CD14-positive monocyte (primary cell): ENCODE results near the gene IL15. TPM values are rescaled to one million over a fixed set of nuclear protein-coding genes. Genes with fewer than 3 reads are reported as not detected.

Experiments used
- DNase-seq, 3 donors: peaks; one replicate each; pipeline ENCODE4 v3.0.0-alpha.2; 2011 to 2022
- H2AFZ ChIP-seq: 2 replicates; pipeline ENCODE4 v1.6.0; 2012; ENCODE audit warnings: mild to moderate bottlenecking, low read depth, low read length, inconsistent platforms; ENCODE audit not compliant: insufficient read depth, poor library complexity, severe bottlenecking
- H3K27ac ChIP-seq, 2 donors: 1 replicate in 1 of 2; 2 replicates in 1 of 2; pipeline ENCODE4 v1.5.1; 2012 to 2013; ENCODE audit warnings: low read length in 2 of 2, control low read depth in 1 of 2, inconsistent platforms in 1 of 2, low read depth in 1 of 2, mild to moderate bottlenecking in 1 of 2
- H3K27me3 ChIP-seq, 2 donors: one replicate each; pipeline versions ENCODE4 v1.6.0 to v1.6.1; 2011 to 2013; ENCODE audit warnings: low read length in 2 of 2; ENCODE audit not compliant: control insufficient read depth in 2 of 2, insufficient read depth in 2 of 2
- H3K36me3 ChIP-seq, 2 donors: replicated peaks in 1 of 2; 1 replicate in 1 of 2; 2 replicates in 1 of 2; pipeline versions ENCODE4 v1.5.1 to v1.6.1; 2012 to 2013; ENCODE audit warnings: low read length in 2 of 2, control low read depth in 1 of 2, inconsistent platforms in 1 of 2, mild to moderate bottlenecking in 1 of 2; ENCODE audit not compliant: insufficient read depth in 2 of 2, control insufficient read depth in 1 of 2
- H3K4me1 ChIP-seq, 2 donors: 1 replicate in 1 of 2; 2 replicates in 1 of 2; pipeline versions ENCODE4 v1.5.1 to v1.6.1; 2012 to 2013; ENCODE audit warnings: low read length in 2 of 2, control low read depth in 1 of 2, inconsistent platforms in 1 of 2, mild to moderate bottlenecking in 1 of 2, moderate library complexity in 1 of 2; ENCODE audit not compliant: insufficient read depth in 2 of 2, control insufficient read depth in 1 of 2
- H3K4me2 ChIP-seq: replicated peaks from 2 replicates; pipeline ENCODE3; 2012; ENCODE audit warnings: low read length, moderate library complexity, mild to moderate bottlenecking; ENCODE audit not compliant: poor library complexity, severe bottlenecking; ENCODE audit errors: extremely low read depth
- H3K4me3 ChIP-seq, 3 experiments: fragments of 200-600 bp in 1 of 3; sonication (generic) in 1 of 3; replicated peaks in 1 of 3; 1 replicate in 2 of 3; 2 replicates in 1 of 3; pipeline ENCODE4 v1.5.1; 2011 to 2013; ENCODE audit warnings: low read length in 3 of 3, mild to moderate bottlenecking in 3 of 3, control low read depth in 2 of 3, low read depth in 2 of 3, inconsistent platforms in 1 of 3, moderate library complexity in 1 of 3
- H3K79me2 ChIP-seq: 2 replicates; pipeline ENCODE4 v1.6.0; 2012; ENCODE audit warnings: mild to moderate bottlenecking, control low read depth, inconsistent platforms, low read length, moderate library complexity; ENCODE audit not compliant: insufficient read depth
- H3K9ac ChIP-seq: 2 replicates; pipeline ENCODE4 v1.6.0; 2017; ENCODE audit warnings: low read length, mild to moderate bottlenecking; ENCODE audit not compliant: insufficient read depth, poor library complexity, severe bottlenecking
- H3K9me3 ChIP-seq, 2 donors: replicated peaks in 1 of 2; 1 replicate in 1 of 2; 2 replicates in 1 of 2; pipeline versions ENCODE4 v1.5.1 to v1.6.1; 2012 to 2013; ENCODE audit warnings: low read length in 2 of 2, control low read depth in 1 of 2; ENCODE audit not compliant: control insufficient read depth in 1 of 2, insufficient read depth in 1 of 2
- H4K20me1 ChIP-seq: 2 replicates; pipeline ENCODE4 v1.6.0; 2012; ENCODE audit warnings: mild to moderate bottlenecking, low read length, control low read depth, moderate library complexity; ENCODE audit not compliant: insufficient read depth
- H3K27ac Mint-ChIP-seq, 7 donors: one replicate each; pipeline ENCODE4 v1.8.0; 2020; ENCODE audit warnings: mild to moderate bottlenecking in 7 of 7, mixed read lengths in 7 of 7, moderate library complexity in 6 of 7, inconsistent platforms in 2 of 7
- H3K27me3 Mint-ChIP-seq, 3 donors: one replicate each; pipeline ENCODE4 v1.8.0; 2021 to 2022; ENCODE audit warnings: low read depth in 3 of 3, mild to moderate bottlenecking in 3 of 3, mixed read lengths in 3 of 3, moderate library complexity in 3 of 3, inconsistent platforms in 1 of 3
- H3K36me3 Mint-ChIP-seq, 2 donors: one replicate each; pipeline ENCODE4 v1.8.0; 2020; ENCODE audit warnings: mixed read lengths in 2 of 2, inconsistent platforms in 1 of 2, mild to moderate bottlenecking in 1 of 2
- H3K4me1 Mint-ChIP-seq: one replicate; pipeline ENCODE4 v1.8.0; 2020; ENCODE audit warnings: mild to moderate bottlenecking, mixed read lengths
- H3K4me3 Mint-ChIP-seq, 2 donors: one replicate each; pipeline ENCODE4 v1.8.0; 2020; ENCODE audit warnings: mild to moderate bottlenecking in 2 of 2, mixed read lengths in 2 of 2, moderate library complexity in 1 of 2
- H3K9me3 Mint-ChIP-seq, 7 donors: one replicate each; pipeline ENCODE4 v1.8.0; 2020 to 2022; ENCODE audit warnings: mixed read lengths in 7 of 7, mild to moderate bottlenecking in 6 of 7, moderate library complexity in 6 of 7, inconsistent platforms in 2 of 7
- WGBS: methylation state at CpG from one replicate; pipeline ENCODE4 v1.1.5; 2013; ENCODE audit warnings: missing lambda C conversion rate; ENCODE audit not compliant: insufficient coverage; 5-methylcytosine and 5-hydroxymethylcytosine counted together
- intact Hi-C, 2 donors: fragments of 100-400 bp; cut with micrococcal nuclease; formaldehyde crosslinking; loops; one replicate each; pipeline versions ENCODE4 v1.15.0 to v1.15.1; 2023
- polyA plus RNA-seq, 3 donors: library from polyadenylated mRNA; depleted of rRNA in 1 of 3; unstranded in 2 of 3; stranded (reverse) in 1 of 3; fragments of 300-500 nt in 2 of 3; fragments of >200 nt in 1 of 3; fragmentation: Illumina TruSeq in 2 of 3; gene quantifications; 1 replicate in 2 of 3; 2 replicates in 1 of 3; pipeline ENCODE4 v1.2.3, GENCODE V29; 2012 to 2021
- TF ChIP-seq, protein P1 (sequence below): fragments of 200-600 bp; IDR thresholded peaks from one replicate; pipeline ENCODE4 v1.8.0; 2022; ENCODE audit warnings: antibody characterized with exemption, mild to moderate bottlenecking

IL15 gene
- polyA plus RNA-seq, 3 donors, result 22.1 to 34.3 (median 25.7) TPM

- Histone ChIP-seq H3K4me3 (peak overlapping the region in 1 of 3 experiments; percentile 48), H3K27me3 (no peaks in the 10 kb centered on the region), H3K9ac (no peak overlapping the region), H3K79me2 (no peaks in the 10 kb centered on the region), H3K4me2 (peak overlapping the region; percentile 59), H3K9me3 (no peaks in the 10 kb centered on the region), H3K4me1 (peaks cover 13 to 33% of the 10 kb centered on the region in 2 donors), H2AFZ (no peak overlapping the region), H3K27ac (peak overlapping the region in 1 of 2 donors; percentile 50), H3K36me3 (no peaks in the 10 kb centered on the region), H4K20me1 (peaks cover 5% of the 10 kb centered on the region)
- H3K27me3 Mint-ChIP-seq, result peaks cover 1 to 2% (median 2%) of the 10 kb centered on the region in 3 donors
- peak overlapping the region in 1 of 2 donors; percentile 53 for H3K4me3 Mint-ChIP-seq
- DNase-seq, result peak in 2 of 3 donors; percentile 19 to 24
- no CpG with 5 or more reads among the region's 2 CpGs for WGBS
- H3K9me3 Mint-ChIP-seq, result peaks cover 0 to 10% (median 5%) of the 10 kb centered on the region in 7 donors
- peaks cover 15 to 22% of the 10 kb centered on the region in 2 donors for H3K36me3 Mint-ChIP-seq
- TF ChIP-seq, protein P1, sequence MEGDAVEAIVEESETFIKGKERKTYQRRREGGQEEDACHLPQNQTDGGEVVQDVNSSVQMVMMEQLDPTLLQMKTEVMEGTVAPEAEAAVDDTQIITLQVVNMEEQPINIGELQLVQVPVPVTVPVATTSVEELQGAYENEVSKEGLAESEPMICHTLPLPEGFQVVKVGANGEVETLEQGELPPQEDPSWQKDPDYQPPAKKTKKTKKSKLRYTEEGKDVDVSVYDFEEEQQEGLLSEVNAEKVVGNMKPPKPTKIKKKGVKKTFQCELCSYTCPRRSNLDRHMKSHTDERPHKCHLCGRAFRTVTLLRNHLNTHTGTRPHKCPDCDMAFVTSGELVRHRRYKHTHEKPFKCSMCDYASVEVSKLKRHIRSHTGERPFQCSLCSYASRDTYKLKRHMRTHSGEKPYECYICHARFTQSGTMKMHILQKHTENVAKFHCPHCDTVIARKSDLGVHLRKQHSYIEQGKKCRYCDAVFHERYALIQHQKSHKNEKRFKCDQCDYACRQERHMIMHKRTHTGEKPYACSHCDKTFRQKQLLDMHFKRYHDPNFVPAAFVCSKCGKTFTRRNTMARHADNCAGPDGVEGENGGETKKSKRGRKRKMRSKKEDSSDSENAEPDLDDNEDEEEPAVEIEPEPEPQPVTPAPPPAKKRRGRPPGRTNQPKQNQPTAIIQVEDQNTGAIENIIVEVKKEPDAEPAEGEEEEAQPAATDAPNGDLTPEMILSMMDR, result no peak
- H3K4me1 Mint-ChIP-seq, result peaks cover 42% of the 10 kb centered on the region
- intact Hi-C loops, result no loop called here
- H3K27ac Mint-ChIP-seq, result peak overlapping the region; percentile 47 to 86 (median 73)
Observed at GRCh38 chr4:141705048-141705746, 68.8 kb downstream of the IL15 start.

DNA sequence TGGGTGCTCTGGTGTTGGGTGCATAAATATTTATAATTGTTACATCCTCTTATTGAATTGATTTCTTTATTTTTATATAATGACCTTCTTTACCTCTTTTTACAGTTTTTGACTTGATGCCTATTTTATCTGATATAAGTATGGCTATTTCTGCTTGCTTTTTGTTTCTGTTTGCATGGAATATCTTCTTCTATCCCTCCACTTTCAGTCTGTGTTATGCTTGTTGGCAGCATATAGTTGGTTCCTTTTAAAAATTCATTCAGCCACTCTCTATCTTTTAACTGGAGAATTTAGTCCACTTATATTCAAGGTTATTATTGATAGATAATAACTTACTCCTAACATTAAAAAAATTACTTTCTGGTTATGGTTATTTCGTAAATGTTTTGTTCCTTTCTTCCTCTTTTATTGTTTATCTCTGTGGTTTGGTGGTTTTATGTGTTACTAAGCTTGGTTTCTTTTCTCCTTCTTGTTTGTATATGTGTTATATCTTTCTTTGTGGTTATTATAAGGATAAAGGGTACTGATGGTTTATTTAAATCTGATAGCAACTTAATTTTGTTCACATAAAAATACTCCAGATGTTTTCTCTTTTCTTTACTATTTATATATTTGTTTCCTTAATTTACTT, 69.5 kb downstream of the IL15 start:
- H3K36me3 Mint-ChIP-seq, result peaks cover 15 to 22% of the 10 kb centered on the region in 2 donors
- no peak overlapping the region for H3K9ac ChIP-seq
- H2AFZ ChIP-seq, result no peak overlapping the region
- H3K36me3 ChIP-seq, result no peaks in the 10 kb centered on the region
- H3K27me3 Mint-ChIP-seq, result peaks cover 1 to 2% (median 2%) of the 10 kb centered on the region in 3 donors
- peaks cover 0 to 10% (median 5%) of the 10 kb centered on the region in 7 donors for H3K9me3 Mint-ChIP-seq
- H3K4me2 ChIP-seq, result peak overlapping the region; percentile 59
- WGBS, result no CpG with 5 or more reads among the region's 1 CpG
- peak overlapping the region in 1 of 3 experiments; percentile 48 for H3K4me3 ChIP-seq
- DNase-seq, result peak in 2 of 3 donors; percentile 13 to 45
- TF ChIP-seq, protein P1, result no peak
- peaks cover 42% of the 10 kb centered on the region for H3K4me1 Mint-ChIP-seq
- H3K27ac ChIP-seq, result peak overlapping the region in 1 of 2 donors; percentile 50
- no peaks in the 10 kb centered on the region for H3K79me2 ChIP-seq
- H3K4me3 Mint-ChIP-seq, result peak overlapping the region in 1 of 2 donors; percentile 44
- H3K9me3 ChIP-seq, result no peaks in the 10 kb centered on the region
- intact Hi-C loops, result no loop called here
- H4K20me1 ChIP-seq, result peaks cover 5% of the 10 kb centered on the region
- no peaks in the 10 kb centered on the region for H3K27me3 ChIP-seq
- H3K4me1 ChIP-seq, result peaks cover 13 to 33% of the 10 kb centered on the region in 2 donors
- H3K27ac Mint-ChIP-seq, result peak overlapping the region; percentile 47 to 86 (median 73)
